ENCODE measurements around the gene PRKAR1B. TPM values are rescaled to one million over a fixed set of nuclear protein-coding genes. Genes with fewer than 3 reads are reported as not detected.

PRKAR1B gene
- total and polyA plus RNA-seq, 10 donors, result 9.9 to 39.5 (median 23.5) TPM

DNA sequence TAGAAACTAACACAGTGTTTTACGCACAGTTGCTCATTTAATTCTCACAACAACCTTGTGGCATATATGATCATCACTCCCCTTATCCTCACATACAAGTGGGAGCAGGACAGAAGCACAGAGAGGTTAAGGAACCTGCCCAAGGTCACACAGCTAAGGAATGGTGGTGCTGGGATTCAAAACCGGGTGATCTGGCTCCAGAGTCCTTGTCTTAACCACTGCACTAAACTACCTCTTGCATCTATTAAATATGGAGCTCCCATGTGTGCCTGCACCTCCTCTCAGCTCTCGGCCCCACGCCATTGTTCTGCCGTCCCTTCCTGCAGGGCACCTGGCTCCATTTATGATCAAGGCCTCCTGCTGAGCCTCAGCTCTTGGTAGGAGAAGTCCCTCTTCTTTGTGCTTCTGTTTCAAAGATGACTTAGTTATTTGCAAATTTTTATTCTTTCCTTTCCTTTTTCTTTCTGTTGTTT, 107.7 kb downstream of the PRKAR1B start:
- Histone ChIP-seq H3K9me3 (peaks cover 3 to 45% (median 31%) of the 10 kb centered on the region in 8 donors), H3K36me3 (peaks cover 0 to 15% (median 0%) of the 10 kb centered on the region in 6 donors), H3K27me3 (replicated peaks in 1 of 7) (no peaks in the 10 kb centered on the region), H3K4me3 (no peak overlapping the region), H3K27ac (peak overlapping the region; percentile 46 to 87 (median 81)), H3K4me1 (peaks cover 10 to 41% (median 27%) of the 10 kb centered on the region in 6 donors)
- 85 to 94% (median 90%) methylated on average over 5 of the region's 5 CpGs for WGBS, 5 donors
- intact Hi-C loops (cut with DNase I; ENCODE audit: low total_unique reads), result no loop called here
- TF ChIP-seq POLR2AphosphoS5 (IDR thresholded peaks at IDR 0.05) (no peak), POLR2A (IDR thresholded peaks at IDR 0.05) (no peak)
- TF ChIP-seq, protein P1, sequence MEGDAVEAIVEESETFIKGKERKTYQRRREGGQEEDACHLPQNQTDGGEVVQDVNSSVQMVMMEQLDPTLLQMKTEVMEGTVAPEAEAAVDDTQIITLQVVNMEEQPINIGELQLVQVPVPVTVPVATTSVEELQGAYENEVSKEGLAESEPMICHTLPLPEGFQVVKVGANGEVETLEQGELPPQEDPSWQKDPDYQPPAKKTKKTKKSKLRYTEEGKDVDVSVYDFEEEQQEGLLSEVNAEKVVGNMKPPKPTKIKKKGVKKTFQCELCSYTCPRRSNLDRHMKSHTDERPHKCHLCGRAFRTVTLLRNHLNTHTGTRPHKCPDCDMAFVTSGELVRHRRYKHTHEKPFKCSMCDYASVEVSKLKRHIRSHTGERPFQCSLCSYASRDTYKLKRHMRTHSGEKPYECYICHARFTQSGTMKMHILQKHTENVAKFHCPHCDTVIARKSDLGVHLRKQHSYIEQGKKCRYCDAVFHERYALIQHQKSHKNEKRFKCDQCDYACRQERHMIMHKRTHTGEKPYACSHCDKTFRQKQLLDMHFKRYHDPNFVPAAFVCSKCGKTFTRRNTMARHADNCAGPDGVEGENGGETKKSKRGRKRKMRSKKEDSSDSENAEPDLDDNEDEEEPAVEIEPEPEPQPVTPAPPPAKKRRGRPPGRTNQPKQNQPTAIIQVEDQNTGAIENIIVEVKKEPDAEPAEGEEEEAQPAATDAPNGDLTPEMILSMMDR (IDR thresholded peaks at IDR 0.05 in 8 of 11, conservative IDR thresholded peaks at IDR 0.05 in 3 of 11), result no peak
- DNase-seq, result peak; percentile 52

DNA sequence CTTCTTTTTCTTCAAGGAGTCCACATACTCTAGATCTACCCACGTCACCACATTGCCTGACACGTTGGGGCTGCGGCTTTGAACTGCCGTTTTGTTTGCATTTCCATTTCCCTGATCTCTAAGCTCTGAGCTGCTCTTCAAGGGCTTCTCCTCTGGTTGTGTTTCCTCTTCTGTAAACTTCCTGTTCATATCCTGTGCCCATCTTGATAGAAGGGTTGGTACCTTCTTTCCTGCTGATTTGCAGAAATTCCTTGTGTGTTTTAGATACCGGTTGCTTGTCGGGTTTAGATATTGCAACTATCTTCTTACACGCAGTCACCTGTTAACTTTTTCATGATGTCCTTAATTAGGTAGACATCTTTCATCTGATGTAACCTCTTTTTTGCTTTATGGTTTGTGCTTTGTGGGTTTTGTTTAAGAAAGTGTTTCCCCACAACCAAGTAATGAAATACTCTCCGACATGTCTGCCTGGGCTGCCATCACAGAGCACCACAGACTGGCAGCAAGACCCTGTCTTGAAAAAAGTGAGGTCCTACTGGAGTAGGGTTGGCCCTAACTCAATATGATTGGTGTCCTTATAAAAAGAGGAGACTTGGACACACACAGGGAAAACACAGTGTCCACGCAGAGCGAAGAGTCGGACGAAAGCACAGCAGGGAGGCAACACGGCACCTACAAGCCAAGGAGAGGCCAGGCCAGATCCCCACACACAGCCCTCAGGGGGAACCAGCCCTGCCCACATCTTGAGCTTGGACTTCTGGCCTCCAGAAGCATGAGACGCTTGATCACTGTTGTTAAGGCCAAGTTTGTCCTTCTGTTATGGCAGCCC, 108.3 kb downstream of the PRKAR1B start:
- Histone ChIP-seq H3K27me3 (replicated peaks in 1 of 7) (no peaks in the 10 kb centered on the region), H3K9me3 (peaks cover 3 to 39% (median 27%) of the 10 kb centered on the region in 8 donors), H3K27ac (peak overlapping the region; percentile 46 to 87 (median 81)), H3K36me3 (peaks cover 0 to 15% (median 0%) of the 10 kb centered on the region in 6 donors), H3K4me1 (peaks cover 10 to 41% (median 27%) of the 10 kb centered on the region in 6 donors), H3K4me3 (no peak overlapping the region)
- intact Hi-C loops (cut with DNase I; ENCODE audit: low total_unique reads), result no loop called here
- peak; percentile 75 for DNase-seq
- WGBS, 5 donors, result 47 to 67% (median 53%) methylated on average over 14 of the region's 14 CpGs
- TF ChIP-seq, protein P1 (IDR thresholded peaks at IDR 0.05 in 8 of 11, conservative IDR thresholded peaks at IDR 0.05 in 3 of 11), result no peak
- peak in 1 of 3 donors; percentile 66 for TF ChIP-seq POLR2AphosphoS5 (IDR thresholded peaks at IDR 0.05)

DNA sequence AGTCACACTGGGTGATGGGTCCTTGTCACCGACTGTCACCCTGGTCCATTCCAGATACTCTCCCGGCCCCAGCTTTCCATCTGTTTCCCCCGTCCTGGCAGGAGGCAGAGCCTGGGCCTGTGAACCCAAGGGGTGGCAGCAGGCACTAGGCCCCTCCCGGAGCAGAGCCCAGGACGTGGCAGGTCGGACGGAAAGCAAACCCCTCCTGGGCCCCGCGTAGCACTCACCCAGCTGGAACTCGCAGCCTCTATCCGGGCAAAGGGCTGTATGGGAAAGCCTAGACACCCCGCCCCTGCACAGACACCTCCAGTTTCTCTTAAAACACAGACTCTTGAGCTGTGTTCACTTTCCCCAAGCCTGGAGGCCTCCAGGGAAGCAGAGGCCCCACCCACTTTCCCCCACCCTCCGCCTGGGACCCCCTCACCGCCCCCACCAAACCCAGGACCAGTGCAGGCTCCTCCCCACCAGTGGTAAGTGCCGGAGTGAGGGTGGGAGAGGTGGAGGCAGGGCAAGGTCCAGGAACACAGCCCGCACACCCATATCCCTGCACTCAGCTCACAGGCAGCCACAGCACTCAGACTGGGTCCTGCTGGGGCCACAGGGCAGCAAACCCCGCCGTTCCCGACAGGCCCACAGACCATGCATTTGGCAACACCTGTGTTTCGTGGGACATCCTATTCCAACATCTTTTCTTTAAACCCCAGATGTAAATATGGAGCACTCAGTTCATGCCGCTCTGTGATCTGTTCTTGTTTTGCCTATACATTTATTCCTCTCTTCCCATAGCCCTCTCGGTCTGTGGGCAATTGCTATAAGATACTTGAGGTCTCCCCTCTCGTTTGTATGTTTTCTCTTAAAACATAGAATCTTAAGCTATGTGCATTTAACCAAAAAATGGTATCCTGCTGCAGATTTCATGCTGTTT, 109.2 kb downstream of the PRKAR1B start:
- intact Hi-C loops (cut with DNase I; ENCODE audit: low total_unique reads), result no loop called here
- peaks cover 3 to 34% (median 26%) of the 10 kb centered on the region in 8 donors for H3K9me3 ChIP-seq
- 63 to 76% (median 71%) methylated on average over 10 to 23 of the region's 23 CpGs for WGBS, 5 donors
- TF ChIP-seq, protein P1 (IDR thresholded peaks at IDR 0.05 in 8 of 11, conservative IDR thresholded peaks at IDR 0.05 in 3 of 11), result no peak
- peak in 1 of 3 donors; percentile 20 for TF ChIP-seq POLR2AphosphoS5 (IDR thresholded peaks at IDR 0.05)
- H3K36me3 ChIP-seq, result peaks cover 0 to 15% (median 0%) of the 10 kb centered on the region in 6 donors
- no peak overlapping the region for H3K4me3 ChIP-seq
- peak overlapping the region; percentile 46 to 87 (median 81) for H3K27ac ChIP-seq
- H3K27me3 ChIP-seq (replicated peaks in 1 of 7), result no peaks in the 10 kb centered on the region
- peak; percentile 75 for DNase-seq
- H3K4me1 ChIP-seq, result peaks cover 10 to 41% (median 27%) of the 10 kb centered on the region in 6 donors
